IPS DF 19.7 (cell line): ENCODE results near the gene LITAF.
"Not testable (repeated sequence)": the region's sequence is repeated elsewhere in the genome, so short reads cannot be mapped to it uniquely, and the experiment has no call there.

Source experiments
- DNase-seq: peaks from one replicate; pipeline ENCODE4 v3.0.0-alpha.2; 2013; ENCODE audit warnings: low read depth, low spot score

Gene LITAF

GRCh38 chr16:11521055-11521454, 65.7 kb downstream of the LITAF start:
- no peak for DNase-seq

- DNase-seq = no peak
Measured at GRCh38 chr16:11520442-11520841, 66.3 kb downstream of the LITAF start.

- no peak for DNase-seq
Measured at GRCh38 chr16:11517961-11518360, 68.8 kb downstream of the LITAF start.

GRCh38 chr16:11515540-11516430, 70.9 kb downstream of the LITAF start:
- no peak for DNase-seq

- no peak for DNase-seq
Measured at GRCh38 chr16:11514283-11514682, 72.4 kb downstream of the LITAF start.

- DNase-seq = not testable (repeated sequence)
Measured at GRCh38 chr16:11513366-11513765, 73.4 kb downstream of the LITAF start.

GRCh38 chr16:11511801-11512200, 74.9 kb downstream of the LITAF start:
- DNase-seq = no peak

GRCh38 chr16:11511328-11511727, 75.4 kb downstream of the LITAF start:
- no peak for DNase-seq

GRCh38 chr16:11510178-11510973, 76.3 kb downstream of the LITAF start:
- DNase-seq = no peak

- DNase-seq = no peak
Measured at GRCh38 chr16:11507991-11508390, 78.7 kb downstream of the LITAF start.

- DNase-seq = no peak
Measured at GRCh38 chr16:11507350-11507749, 79.4 kb downstream of the LITAF start.

- DNase-seq = no peak
Measured at GRCh38 chr16:11506741-11507305, 79.9 kb downstream of the LITAF start.

- DNase-seq = not testable (repeated sequence)
Measured at GRCh38 chr16:11504261-11504660, 82.5 kb downstream of the LITAF start.

GRCh38 chr16:11503566-11503965, 83.2 kb downstream of the LITAF start:
- no peak for DNase-seq

GRCh38 chr16:11502239-11502638, 84.5 kb downstream of the LITAF start:
- DNase-seq = no peak

GRCh38 chr16:11501632-11502031, 85.1 kb downstream of the LITAF start:
- DNase-seq = peak; percentile 56

GRCh38 chr16:11500700-11501346, 85.9 kb downstream of the LITAF start:
- DNase-seq = no peak

- DNase-seq = no peak
Measured at GRCh38 chr16:11499295-11500089, 87.2 kb downstream of the LITAF start.

GRCh38 chr16:11498683-11499082, 88.0 kb downstream of the LITAF start:
- no peak for DNase-seq

GRCh38 chr16:11497851-11498289, 88.8 kb downstream of the LITAF start:
- no peak for DNase-seq
